Measurements from ENCODE around the gene ASAP2. TPM values are rescaled to one million over a fixed set of nuclear protein-coding genes. Genes with fewer than 3 reads are reported as not detected.
A peak's percentile ranks its signal among the peaks of the same experiment; 100 is the strongest.

ASAP2 gene
- total and polyA plus RNA-seq, 5 donors, result 9.2 to 19.7 (median 15.2) TPM

- ATAC-seq, result no peak
- WGBS, result 89% methylated on average over 11 of the region's 11 CpGs
- Histone ChIP-seq H3K27me3 (ENCODE audit: control insufficient read depth, insufficient read depth) (no peaks in the 10 kb centered on the region), H3K27ac (ENCODE audit: low read length) (no peak overlapping the region), H3K4me1 (ENCODE audit: control insufficient read depth, insufficient read depth, low read length) (no peaks in the 10 kb centered on the region), H3K4me3 (ENCODE audit: low read length) (no peak overlapping the region), H3K9me3 (ENCODE audit: control insufficient read depth, low read length) (no peaks in the 10 kb centered on the region)
- intact Hi-C loops (cut with DNase I), result no loop called here
- no peak for DNase-seq
Observed at GRCh38 chr2:9356261-9356660, 149.6 kb downstream of the ASAP2 start.

GRCh38 chr2:9358846-9359245, 152.2 kb downstream of the ASAP2 start:
- ATAC-seq (no peak), DNase-seq (no peak)
- 40% methylated on average over 1 of the region's 1 CpG for WGBS
- Histone ChIP-seq H3K4me1 (ENCODE audit: control insufficient read depth, insufficient read depth, low read length) (no peaks in the 10 kb centered on the region), H3K4me3 (ENCODE audit: low read length) (no peak overlapping the region), H3K9me3 (ENCODE audit: control insufficient read depth, low read length) (no peaks in the 10 kb centered on the region), H3K27ac (ENCODE audit: low read length) (no peak overlapping the region), H3K27me3 (ENCODE audit: control insufficient read depth, insufficient read depth) (no peaks in the 10 kb centered on the region)
- intact Hi-C loops (cut with DNase I), result no loop called here

- 90% methylated on average over 4 of the region's 4 CpGs for WGBS
- Histone ChIP-seq H3K27me3 (ENCODE audit: control insufficient read depth, insufficient read depth) (no peaks in the 10 kb centered on the region), H3K27ac (ENCODE audit: low read length) (no peak overlapping the region), H3K4me3 (ENCODE audit: low read length) (no peak overlapping the region), H3K9me3 (ENCODE audit: control insufficient read depth, low read length) (no peaks in the 10 kb centered on the region), H3K4me1 (ENCODE audit: control insufficient read depth, insufficient read depth, low read length) (no peaks in the 10 kb centered on the region)
- ATAC-seq (no peak), DNase-seq (no peak)
- intact Hi-C loops (cut with DNase I), result no loop called here
Observed at GRCh38 chr2:9359463-9359862, 152.9 kb downstream of the ASAP2 start.

- no peak for DNase-seq
- intact Hi-C loops (cut with DNase I), result no loop called here
- Histone ChIP-seq H3K9me3 (ENCODE audit: control insufficient read depth, low read length) (no peaks in the 10 kb centered on the region), H3K4me1 (ENCODE audit: control insufficient read depth, insufficient read depth, low read length) (no peaks in the 10 kb centered on the region), H3K27me3 (ENCODE audit: control insufficient read depth, insufficient read depth) (no peaks in the 10 kb centered on the region), H3K27ac (ENCODE audit: low read length) (no peak overlapping the region), H3K4me3 (ENCODE audit: low read length) (no peak overlapping the region)
- WGBS, result 91% methylated on average over 1 of the region's 1 CpG
- no peak for ATAC-seq
Observed at GRCh38 chr2:9360110-9360509, 153.5 kb downstream of the ASAP2 start.

- intact Hi-C loops (cut with DNase I), result no loop called here
- ATAC-seq (no peak), DNase-seq (no peak)
- Histone ChIP-seq H3K9me3 (ENCODE audit: control insufficient read depth, low read length) (no peaks in the 10 kb centered on the region), H3K27ac (ENCODE audit: low read length) (no peak overlapping the region), H3K27me3 (ENCODE audit: control insufficient read depth, insufficient read depth) (no peaks in the 10 kb centered on the region), H3K4me3 (ENCODE audit: low read length) (no peak overlapping the region), H3K4me1 (ENCODE audit: control insufficient read depth, insufficient read depth, low read length) (no peaks in the 10 kb centered on the region)
- WGBS, result 84% methylated on average over 2 of the region's 2 CpGs
Observed at GRCh38 chr2:9360701-9361100, 154.1 kb downstream of the ASAP2 start.

GRCh38 chr2:9364373-9364772, 157.8 kb downstream of the ASAP2 start:
- ATAC-seq, result no peak
- intact Hi-C loops (cut with DNase I), result no loop called here

GRCh38 chr2:9364791-9365497, 158.3 kb downstream of the ASAP2 start:
- H3K4me1 ChIP-seq (ENCODE audit: control insufficient read depth, insufficient read depth, low read length), result no peaks in the 10 kb centered on the region
- H3K27me3 ChIP-seq (ENCODE audit: control insufficient read depth, insufficient read depth), result no peaks in the 10 kb centered on the region
- no peak overlapping the region for H3K4me3 ChIP-seq (ENCODE audit: low read length)
- DNase-seq (no peak), ATAC-seq (peak; percentile 60 to 79)
- WGBS, result 50% methylated on average over 4 of the region's 4 CpGs
- intact Hi-C loops (cut with DNase I), result no loop called here
- H3K27ac ChIP-seq (ENCODE audit: low read length), result no peak overlapping the region
- H3K9me3 ChIP-seq (ENCODE audit: control insufficient read depth, low read length), result no peaks in the 10 kb centered on the region

More at GRCh38 chr2:9364373-9364772, 157.8 kb downstream of the ASAP2 start:
- no peak overlapping the region for H3K27ac ChIP-seq (ENCODE audit: low read length)
- no peaks in the 10 kb centered on the region for H3K9me3 ChIP-seq (ENCODE audit: control insufficient read depth, low read length)
- WGBS, result 76% methylated on average over 4 of the region's 4 CpGs
- H3K4me1 ChIP-seq (ENCODE audit: control insufficient read depth, insufficient read depth, low read length), result no peaks in the 10 kb centered on the region
- no peaks in the 10 kb centered on the region for H3K27me3 ChIP-seq (ENCODE audit: control insufficient read depth, insufficient read depth)
- DNase-seq, result no peak
- H3K4me3 ChIP-seq (ENCODE audit: low read length), result no peak overlapping the region

- DNase-seq (no peak), ATAC-seq (peak; percentile 37 to 49)
- intact Hi-C loops (cut with DNase I), result no loop called here
- WGBS, result 86% methylated on average over 8 of the region's 8 CpGs
- Histone ChIP-seq H3K4me1 (ENCODE audit: control insufficient read depth, insufficient read depth, low read length) (no peaks in the 10 kb centered on the region), H3K27me3 (ENCODE audit: control insufficient read depth, insufficient read depth) (no peaks in the 10 kb centered on the region), H3K4me3 (ENCODE audit: low read length) (no peak overlapping the region), H3K9me3 (ENCODE audit: control insufficient read depth, low read length) (no peaks in the 10 kb centered on the region), H3K27ac (ENCODE audit: low read length) (no peak overlapping the region)
Observed at GRCh38 chr2:9365498-9366019, 158.9 kb downstream of the ASAP2 start.

- 77% methylated on average over 6 of the region's 6 CpGs for WGBS
- H3K27ac ChIP-seq (ENCODE audit: low read length), result no peak overlapping the region
- H3K27me3 ChIP-seq (ENCODE audit: control insufficient read depth, insufficient read depth), result no peaks in the 10 kb centered on the region
- no peak overlapping the region for H3K4me3 ChIP-seq (ENCODE audit: low read length)
- H3K4me1 ChIP-seq (ENCODE audit: control insufficient read depth, insufficient read depth, low read length), result no peaks in the 10 kb centered on the region
- H3K9me3 ChIP-seq (ENCODE audit: control insufficient read depth, low read length), result no peaks in the 10 kb centered on the region
- intact Hi-C loops (cut with DNase I), result no loop called here
- DNase-seq (no peak), ATAC-seq (no peak)
Observed at GRCh38 chr2:9366026-9366425, 159.4 kb downstream of the ASAP2 start.

GRCh38 chr2:9370746-9371145, 164.1 kb downstream of the ASAP2 start:
- H3K27ac ChIP-seq (ENCODE audit: low read length), result no peak overlapping the region
- no peak for ATAC-seq
- H3K4me3 ChIP-seq (ENCODE audit: low read length), result no peak overlapping the region
- intact Hi-C loops (cut with DNase I), result no loop called here
- H3K27me3 ChIP-seq (ENCODE audit: control insufficient read depth, insufficient read depth), result no peaks in the 10 kb centered on the region
- DNase-seq, result no peak
- H3K4me1 ChIP-seq (ENCODE audit: control insufficient read depth, insufficient read depth, low read length), result no peaks in the 10 kb centered on the region
- H3K9me3 ChIP-seq (ENCODE audit: control insufficient read depth, low read length), result no peaks in the 10 kb centered on the region
- 85% methylated on average over 11 of the region's 11 CpGs for WGBS

- ATAC-seq (no peak), DNase-seq (no peak)
- H3K27me3 ChIP-seq (ENCODE audit: control insufficient read depth, insufficient read depth), result no peaks in the 10 kb centered on the region
- intact Hi-C loops (cut with DNase I), result no loop called here
- H3K9me3 ChIP-seq (ENCODE audit: control insufficient read depth, low read length), result no peaks in the 10 kb centered on the region
- WGBS, result 96% methylated on average over 17 of the region's 17 CpGs
- H3K27ac ChIP-seq (ENCODE audit: low read length), result no peak overlapping the region
- H3K4me1 ChIP-seq (ENCODE audit: control insufficient read depth, insufficient read depth, low read length), result no peaks in the 10 kb centered on the region
- H3K4me3 ChIP-seq (ENCODE audit: low read length), result no peak overlapping the region
Observed at GRCh38 chr2:9373047-9373446, 166.4 kb downstream of the ASAP2 start.

- Histone ChIP-seq H3K9me3 (ENCODE audit: control insufficient read depth, low read length) (no peaks in the 10 kb centered on the region), H3K4me1 (ENCODE audit: control insufficient read depth, insufficient read depth, low read length) (no peaks in the 10 kb centered on the region), H3K27me3 (ENCODE audit: control insufficient read depth, insufficient read depth) (no peaks in the 10 kb centered on the region), H3K27ac (ENCODE audit: low read length) (no peak overlapping the region), H3K4me3 (ENCODE audit: low read length) (no peak overlapping the region)
- DNase-seq, result no peak
- 87% methylated on average over 6 of the region's 6 CpGs for WGBS
- no peak for ATAC-seq
- intact Hi-C loops (cut with DNase I), result no loop called here
Observed at GRCh38 chr2:9373476-9373875, 166.9 kb downstream of the ASAP2 start.
